ENCODE results near the gene PTPRU. TPM values are rescaled to one million over a fixed set of nuclear protein-coding genes. Genes with fewer than 3 reads are reported as not detected.

Gene PTPRU
- polyA plus RNA-seq, 1 of the 3 experiments (the other 2 are of a cell fraction) = 3.5 TPM

DNA sequence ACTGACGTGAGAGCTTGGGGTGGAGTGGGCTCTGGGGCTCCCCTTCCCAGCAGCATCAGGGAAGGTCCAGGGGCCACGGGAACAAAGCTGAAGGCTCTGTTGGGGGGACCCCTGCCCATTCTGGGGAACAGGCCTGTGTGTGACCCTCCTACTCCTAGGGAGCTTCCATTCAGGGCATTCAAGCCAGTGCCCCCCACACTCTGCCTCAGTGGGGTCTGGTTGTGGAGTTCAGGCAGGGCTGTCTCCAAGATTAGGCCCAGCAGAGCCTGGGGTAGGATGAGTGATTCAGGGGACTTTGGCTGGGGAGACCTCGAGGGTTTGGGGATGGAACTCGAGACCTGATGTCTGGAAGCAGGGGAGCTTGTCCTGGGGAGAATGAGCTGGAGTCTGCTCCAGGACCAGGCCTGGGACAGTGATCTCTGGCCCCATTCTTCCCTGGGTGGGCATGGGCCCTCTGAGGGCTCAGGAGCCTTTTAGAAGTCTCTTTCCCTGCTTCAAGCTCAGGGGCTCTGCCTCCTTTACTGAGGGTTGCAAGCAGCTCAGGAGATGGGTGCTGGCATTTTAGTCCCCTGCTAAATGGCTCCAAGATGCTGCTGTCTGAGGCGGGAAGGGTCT is 81.7 kb downstream of the PTPRU start:
- 37% methylated on average over 5 of the region's 5 CpGs for WGBS (ENCODE audit: low lambda C conversion rate)
- no peak overlapping the region for H3K27ac ChIP-seq (ENCODE audit: low read depth in 2 of 2, low read length in 1 of 2)
- no peaks in the 10 kb centered on the region for H3K9me2 ChIP-seq
- no peak for TF ChIP-seq TEAD4 (IDR thresholded peaks at IDR 0.05; ENCODE audit: borderline replicate concordance, insufficient read depth)
- TF ChIP-seq ELF1 (IDR thresholded peaks at IDR 0.05) = no peak
- TF ChIP-seq, protein P1, sequence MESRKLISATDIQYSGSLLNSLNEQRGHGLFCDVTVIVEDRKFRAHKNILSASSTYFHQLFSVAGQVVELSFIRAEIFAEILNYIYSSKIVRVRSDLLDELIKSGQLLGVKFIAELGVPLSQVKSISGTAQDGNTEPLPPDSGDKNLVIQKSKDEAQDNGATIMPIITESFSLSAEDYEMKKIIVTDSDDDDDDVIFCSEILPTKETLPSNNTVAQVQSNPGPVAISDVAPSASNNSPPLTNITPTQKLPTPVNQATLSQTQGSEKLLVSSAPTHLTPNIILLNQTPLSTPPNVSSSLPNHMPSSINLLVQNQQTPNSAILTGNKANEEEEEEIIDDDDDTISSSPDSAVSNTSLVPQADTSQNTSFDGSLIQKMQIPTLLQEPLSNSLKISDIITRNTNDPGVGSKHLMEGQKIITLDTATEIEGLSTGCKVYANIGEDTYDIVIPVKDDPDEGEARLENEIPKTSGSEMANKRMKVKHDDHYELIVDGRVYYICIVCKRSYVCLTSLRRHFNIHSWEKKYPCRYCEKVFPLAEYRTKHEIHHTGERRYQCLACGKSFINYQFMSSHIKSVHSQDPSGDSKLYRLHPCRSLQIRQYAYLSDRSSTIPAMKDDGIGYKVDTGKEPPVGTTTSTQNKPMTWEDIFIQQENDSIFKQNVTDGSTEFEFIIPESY (IDR thresholded peaks at IDR 0.05; ENCODE audit: borderline replicate concordance, low read depth) = no peak
- TF ChIP-seq RAD21 (IDR thresholded peaks at IDR 0.05; ENCODE audit: low read length) = no peak
- TF ChIP-seq POLR2AphosphoS5 (IDR thresholded peaks at IDR 0.05; ENCODE audit: low read depth, low read length) = no peak
- TF ChIP-seq NRF1 (IDR thresholded peaks at IDR 0.05; ENCODE audit: low read depth, low read length) = no peak
- no peak for TF ChIP-seq RXRA (IDR thresholded peaks at IDR 0.05; ENCODE audit: borderline replicate concordance, low read depth)
- TF ChIP-seq, protein P2, sequence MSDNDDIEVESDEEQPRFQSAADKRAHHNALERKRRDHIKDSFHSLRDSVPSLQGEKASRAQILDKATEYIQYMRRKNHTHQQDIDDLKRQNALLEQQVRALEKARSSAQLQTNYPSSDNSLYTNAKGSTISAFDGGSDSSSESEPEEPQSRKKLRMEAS (IDR thresholded peaks at IDR 0.05; ENCODE audit: low read depth) = no peak
- no peak for TF ChIP-seq MEF2A (IDR thresholded peaks at IDR 0.05; ENCODE audit: borderline replicate concordance, low read depth)
- TF ChIP-seq, protein P3, sequence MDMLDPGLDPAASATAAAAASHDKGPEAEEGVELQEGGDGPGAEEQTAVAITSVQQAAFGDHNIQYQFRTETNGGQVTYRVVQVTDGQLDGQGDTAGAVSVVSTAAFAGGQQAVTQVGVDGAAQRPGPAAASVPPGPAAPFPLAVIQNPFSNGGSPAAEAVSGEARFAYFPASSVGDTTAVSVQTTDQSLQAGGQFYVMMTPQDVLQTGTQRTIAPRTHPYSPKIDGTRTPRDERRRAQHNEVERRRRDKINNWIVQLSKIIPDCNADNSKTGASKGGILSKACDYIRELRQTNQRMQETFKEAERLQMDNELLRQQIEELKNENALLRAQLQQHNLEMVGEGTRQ (IDR thresholded peaks at IDR 0.05; ENCODE audit: borderline replicate concordance, low read depth, low read length) = no peak
- no peak for TF ChIP-seq FOXJ3 (CRISPR knock-in tag; IDR thresholded peaks at IDR 0.05)
- TF ChIP-seq, protein P4, sequence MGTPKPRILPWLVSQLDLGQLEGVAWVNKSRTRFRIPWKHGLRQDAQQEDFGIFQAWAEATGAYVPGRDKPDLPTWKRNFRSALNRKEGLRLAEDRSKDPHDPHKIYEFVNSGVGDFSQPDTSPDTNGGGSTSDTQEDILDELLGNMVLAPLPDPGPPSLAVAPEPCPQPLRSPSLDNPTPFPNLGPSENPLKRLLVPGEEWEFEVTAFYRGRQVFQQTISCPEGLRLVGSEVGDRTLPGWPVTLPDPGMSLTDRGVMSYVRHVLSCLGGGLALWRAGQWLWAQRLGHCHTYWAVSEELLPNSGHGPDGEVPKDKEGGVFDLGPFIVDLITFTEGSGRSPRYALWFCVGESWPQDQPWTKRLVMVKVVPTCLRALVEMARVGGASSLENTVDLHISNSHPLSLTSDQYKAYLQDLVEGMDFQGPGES (IDR thresholded peaks at IDR 0.05; ENCODE audit: low read depth, low read length) = no peak
- TF ChIP-seq SMC3 (IDR thresholded peaks at IDR 0.05; ENCODE audit: low read depth, low read length) = no peak
- no peak for TF ChIP-seq TCF12 (IDR thresholded peaks at IDR 0.05)
- TF ChIP-seq, protein P5, sequence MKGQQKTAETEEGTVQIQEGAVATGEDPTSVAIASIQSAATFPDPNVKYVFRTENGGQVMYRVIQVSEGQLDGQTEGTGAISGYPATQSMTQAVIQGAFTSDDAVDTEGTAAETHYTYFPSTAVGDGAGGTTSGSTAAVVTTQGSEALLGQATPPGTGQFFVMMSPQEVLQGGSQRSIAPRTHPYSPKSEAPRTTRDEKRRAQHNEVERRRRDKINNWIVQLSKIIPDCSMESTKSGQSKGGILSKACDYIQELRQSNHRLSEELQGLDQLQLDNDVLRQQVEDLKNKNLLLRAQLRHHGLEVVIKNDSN (IDR thresholded peaks at IDR 0.05; ENCODE audit: borderline replicate concordance, low read depth) = no peak
- TF ChIP-seq, protein P6, sequence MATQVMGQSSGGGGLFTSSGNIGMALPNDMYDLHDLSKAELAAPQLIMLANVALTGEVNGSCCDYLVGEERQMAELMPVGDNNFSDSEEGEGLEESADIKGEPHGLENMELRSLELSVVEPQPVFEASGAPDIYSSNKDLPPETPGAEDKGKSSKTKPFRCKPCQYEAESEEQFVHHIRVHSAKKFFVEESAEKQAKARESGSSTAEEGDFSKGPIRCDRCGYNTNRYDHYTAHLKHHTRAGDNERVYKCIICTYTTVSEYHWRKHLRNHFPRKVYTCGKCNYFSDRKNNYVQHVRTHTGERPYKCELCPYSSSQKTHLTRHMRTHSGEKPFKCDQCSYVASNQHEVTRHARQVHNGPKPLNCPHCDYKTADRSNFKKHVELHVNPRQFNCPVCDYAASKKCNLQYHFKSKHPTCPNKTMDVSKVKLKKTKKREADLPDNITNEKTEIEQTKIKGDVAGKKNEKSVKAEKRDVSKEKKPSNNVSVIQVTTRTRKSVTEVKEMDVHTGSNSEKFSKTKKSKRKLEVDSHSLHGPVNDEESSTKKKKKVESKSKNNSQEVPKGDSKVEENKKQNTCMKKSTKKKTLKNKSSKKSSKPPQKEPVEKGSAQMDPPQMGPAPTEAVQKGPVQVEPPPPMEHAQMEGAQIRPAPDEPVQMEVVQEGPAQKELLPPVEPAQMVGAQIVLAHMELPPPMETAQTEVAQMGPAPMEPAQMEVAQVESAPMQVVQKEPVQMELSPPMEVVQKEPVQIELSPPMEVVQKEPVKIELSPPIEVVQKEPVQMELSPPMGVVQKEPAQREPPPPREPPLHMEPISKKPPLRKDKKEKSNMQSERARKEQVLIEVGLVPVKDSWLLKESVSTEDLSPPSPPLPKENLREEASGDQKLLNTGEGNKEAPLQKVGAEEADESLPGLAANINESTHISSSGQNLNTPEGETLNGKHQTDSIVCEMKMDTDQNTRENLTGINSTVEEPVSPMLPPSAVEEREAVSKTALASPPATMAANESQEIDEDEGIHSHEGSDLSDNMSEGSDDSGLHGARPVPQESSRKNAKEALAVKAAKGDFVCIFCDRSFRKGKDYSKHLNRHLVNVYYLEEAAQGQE (IDR thresholded peaks at IDR 0.05; ENCODE audit: low read depth, low read length) = no peak
- TF ChIP-seq EZH2phosphoT487 (IDR thresholded peaks at IDR 0.05; ENCODE audit: borderline replicate concordance, low read depth) = no peak
- no peaks in the 10 kb centered on the region for H4K20me1 ChIP-seq (ENCODE audit: insufficient read depth)
- no peaks in the 10 kb centered on the region; a peak in 1 of 4 replicates for H3K4me1 ChIP-seq (ENCODE audit: control insufficient read depth in 1 of 2, insufficient read depth in 2 of 2, low read depth in 1 of 2, low read length in 1 of 2)
- no peak overlapping the region for H2AFZ ChIP-seq (ENCODE audit: low read depth)
- no peaks in the 10 kb centered on the region for H3K27me3 ChIP-seq (ENCODE audit: insufficient read depth)
- CTCF ChIA-PET = interaction anchor here (1.1 kb wide), 1 partner anchor 12 kb away, joined by 4 read pairs; no protein-coding TSS in a partner anchor
- POLR2A ChIA-PET = no interaction called here
- no peak overlapping the region for H3K4me3 ChIP-seq (ENCODE audit: low read depth in 2 of 2, low read length in 1 of 2)
- H3K4me2 ChIP-seq = no peak overlapping the region
- H3K79me2 ChIP-seq (ENCODE audit: insufficient read depth) = no peaks in the 10 kb centered on the region
- DNase-seq = no peak
- H3K9me3 ChIP-seq = no peaks in the 10 kb centered on the region
- H3K9ac ChIP-seq = no peak overlapping the region
- no peaks in the 10 kb centered on the region for H3F3A ChIP-seq (replicated peaks; ENCODE audit: insufficient read depth)
- H3K36me3 ChIP-seq (replicated peaks in 1 of 2; ENCODE audit: control insufficient read depth in 1 of 2, insufficient read depth in 2 of 2, low read length in 1 of 2) = no peaks in the 10 kb centered on the region

All from SK-N-SH (cell line).